ENCODE results near the gene VASH2. TPM values are rescaled to one million over a fixed set of nuclear protein-coding genes. Genes with fewer than 3 reads are reported as not detected.
A peak's percentile ranks its signal among the peaks of the same experiment; 100 is the strongest.
"Not testable (repeated sequence)": the region's sequence is repeated elsewhere in the genome, so short reads cannot be mapped to it uniquely, and the experiment has no call there.

The VASH2 gene
- total RNA-seq, 1 donor from 2014 or later, result 1.2 TPM

DNA sequence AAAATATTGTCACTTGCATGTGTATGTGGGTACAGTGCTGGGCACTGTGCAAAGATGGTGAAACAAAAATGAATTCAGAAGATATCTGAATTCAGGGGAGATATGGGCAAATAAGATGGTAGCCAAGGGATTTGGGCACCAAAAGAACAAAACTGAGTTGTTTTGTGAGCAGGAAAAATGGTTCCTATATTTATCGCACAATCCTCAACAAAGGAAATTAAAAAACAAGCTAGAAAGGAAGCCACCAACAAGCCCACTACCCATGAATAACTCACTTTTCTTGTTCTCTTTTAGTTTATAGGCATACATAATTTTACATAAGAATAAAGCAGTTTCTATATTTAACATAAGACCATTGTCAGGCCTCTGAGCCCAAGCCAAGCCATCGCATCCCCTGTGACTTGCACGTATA is 40.7 kb upstream of the VASH2 start:
- intact Hi-C loops (cut with micrococcal nuclease), result no loop called here
- H3K36me3 ChIP-seq, result no peaks in the 10 kb centered on the region
- TF ChIP-seq, protein P1, sequence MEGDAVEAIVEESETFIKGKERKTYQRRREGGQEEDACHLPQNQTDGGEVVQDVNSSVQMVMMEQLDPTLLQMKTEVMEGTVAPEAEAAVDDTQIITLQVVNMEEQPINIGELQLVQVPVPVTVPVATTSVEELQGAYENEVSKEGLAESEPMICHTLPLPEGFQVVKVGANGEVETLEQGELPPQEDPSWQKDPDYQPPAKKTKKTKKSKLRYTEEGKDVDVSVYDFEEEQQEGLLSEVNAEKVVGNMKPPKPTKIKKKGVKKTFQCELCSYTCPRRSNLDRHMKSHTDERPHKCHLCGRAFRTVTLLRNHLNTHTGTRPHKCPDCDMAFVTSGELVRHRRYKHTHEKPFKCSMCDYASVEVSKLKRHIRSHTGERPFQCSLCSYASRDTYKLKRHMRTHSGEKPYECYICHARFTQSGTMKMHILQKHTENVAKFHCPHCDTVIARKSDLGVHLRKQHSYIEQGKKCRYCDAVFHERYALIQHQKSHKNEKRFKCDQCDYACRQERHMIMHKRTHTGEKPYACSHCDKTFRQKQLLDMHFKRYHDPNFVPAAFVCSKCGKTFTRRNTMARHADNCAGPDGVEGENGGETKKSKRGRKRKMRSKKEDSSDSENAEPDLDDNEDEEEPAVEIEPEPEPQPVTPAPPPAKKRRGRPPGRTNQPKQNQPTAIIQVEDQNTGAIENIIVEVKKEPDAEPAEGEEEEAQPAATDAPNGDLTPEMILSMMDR (IDR thresholded peaks at IDR 0.05; ENCODE audit: borderline replicate concordance), result no peak
- peaks cover 14% of the 10 kb centered on the region for H3K27me3 ChIP-seq (ENCODE audit: low read depth)
- H3K27ac ChIP-seq (replicated peaks), result no peak overlapping the region
- peaks cover 7% of the 10 kb centered on the region for H3K9me3 ChIP-seq (replicated peaks)
- H3K4me3 ChIP-seq, result no peak overlapping the region
- DNase-seq, result no peak
- no peaks in the 10 kb centered on the region for H3K4me1 ChIP-seq

DNA sequence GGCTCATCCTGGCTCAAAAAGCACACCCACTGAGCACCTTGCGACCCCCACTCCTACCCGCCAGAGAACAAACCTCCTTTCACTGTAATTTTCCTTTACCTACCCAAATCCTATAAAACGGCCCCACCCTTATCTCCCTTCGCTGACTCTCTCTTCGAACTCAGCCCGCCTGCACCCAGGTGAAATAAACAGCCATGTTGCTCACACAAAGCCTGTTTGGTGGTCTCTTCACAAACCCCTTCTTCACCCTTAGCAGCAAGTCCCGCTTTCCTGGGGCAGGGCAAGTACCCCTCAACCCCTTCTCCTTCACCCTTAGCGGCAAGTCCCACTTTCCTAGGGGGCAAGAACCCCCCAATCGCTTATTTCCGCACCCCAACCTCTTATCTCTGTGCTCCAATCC is 40.1 kb upstream of the VASH2 start:
- peaks cover 15% of the 10 kb centered on the region for H3K27me3 ChIP-seq (ENCODE audit: low read depth)
- H3K4me1 ChIP-seq, result not testable (repeated sequence)

DNA sequence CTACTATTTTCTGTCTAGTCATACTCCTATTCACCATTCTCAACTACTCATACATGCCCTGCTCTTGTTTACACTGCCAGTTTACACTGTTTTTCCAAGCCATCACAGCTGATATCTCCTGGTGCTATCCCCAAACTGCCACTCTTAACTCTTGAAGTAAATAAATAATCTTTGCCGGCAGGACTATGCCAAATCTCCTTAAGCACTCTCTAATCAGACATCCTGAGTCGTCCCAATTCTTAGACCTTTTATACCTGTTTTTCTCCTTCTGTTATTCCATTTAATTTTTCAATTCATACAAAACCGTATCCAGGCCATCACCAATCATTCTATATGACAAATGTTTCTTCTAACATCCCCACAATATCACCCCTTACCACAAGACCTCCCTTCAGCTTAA is 36.7 kb upstream of the VASH2 start:
- H3K4me1 ChIP-seq; H3K36me3 ChIP-seq; DNase-seq; H3K4me3 ChIP-seq; intact Hi-C loops (cut with micrococcal nuclease); H3K9me3 ChIP-seq (replicated peaks); H3K27ac ChIP-seq (replicated peaks): not testable (repeated sequence)
- H3K27me3 ChIP-seq (ENCODE audit: low read depth), result peaks cover 30% of the 10 kb centered on the region

More for the DNA sequence above, 40.1 kb upstream of the VASH2 start:
- H3K27ac ChIP-seq (replicated peaks); intact Hi-C loops (cut with micrococcal nuclease); H3K36me3 ChIP-seq; H3K4me3 ChIP-seq; H3K9me3 ChIP-seq (replicated peaks); DNase-seq: not testable (repeated sequence)

DNA sequence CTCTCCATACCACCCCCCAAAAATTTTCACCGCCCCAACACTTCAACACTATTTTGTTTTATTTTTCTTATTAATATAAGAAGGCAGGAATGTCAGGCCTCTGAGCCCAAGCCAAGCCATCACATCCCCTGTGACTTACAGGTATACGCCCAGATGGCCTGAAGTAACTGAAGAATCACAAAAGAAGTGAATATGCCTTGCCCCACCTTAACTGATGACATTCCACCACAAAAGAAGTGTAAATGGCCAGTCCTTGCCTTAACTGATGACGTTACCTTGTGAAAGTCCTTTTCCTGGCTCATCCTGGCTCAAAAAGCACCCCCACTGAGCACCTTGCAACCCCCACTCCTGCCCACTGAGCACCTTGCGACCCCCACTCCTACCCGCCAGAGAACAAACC is 36.2 kb upstream of the VASH2 start:
- H3K4me1 ChIP-seq; H3K4me3 ChIP-seq; H3K36me3 ChIP-seq; intact Hi-C loops (cut with micrococcal nuclease); H3K27ac ChIP-seq (replicated peaks); H3K9me3 ChIP-seq (replicated peaks); DNase-seq: not testable (repeated sequence)
- H3K27me3 ChIP-seq (ENCODE audit: low read depth), result peaks cover 30% of the 10 kb centered on the region

DNA sequence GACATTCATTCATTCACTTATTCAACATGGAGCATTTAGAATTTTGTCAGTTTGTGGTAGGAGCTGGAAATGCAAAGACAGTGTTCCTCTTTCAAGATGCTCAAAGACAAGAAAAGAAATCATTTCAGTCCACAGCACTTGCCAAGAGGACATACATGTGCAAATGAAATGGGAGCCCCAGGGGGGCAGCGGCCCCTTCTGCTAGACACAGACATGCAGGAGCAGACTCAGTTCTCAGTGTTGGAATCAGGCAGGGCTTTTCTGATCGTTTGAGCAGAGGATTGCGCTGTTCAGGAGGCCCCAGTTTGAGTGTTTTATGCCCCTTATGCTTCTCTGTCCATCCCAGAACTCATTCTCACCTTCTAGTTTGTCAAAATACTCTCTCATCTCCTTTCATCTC is 35.6 kb upstream of the VASH2 start:
- no peak for DNase-seq
- no peaks in the 10 kb centered on the region for H3K36me3 ChIP-seq
- H3K27me3 ChIP-seq (ENCODE audit: low read depth), result peaks cover 32% of the 10 kb centered on the region
- TF ChIP-seq, protein P1 (IDR thresholded peaks at IDR 0.05; ENCODE audit: borderline replicate concordance), result no peak
- H3K9me3 ChIP-seq (replicated peaks), result no peaks in the 10 kb centered on the region
- intact Hi-C loops (cut with micrococcal nuclease), result no loop called here
- H3K27ac ChIP-seq (replicated peaks), result no peak overlapping the region
- no peak overlapping the region for H3K4me3 ChIP-seq
- peaks cover 8% of the 10 kb centered on the region for H3K4me1 ChIP-seq

DNA sequence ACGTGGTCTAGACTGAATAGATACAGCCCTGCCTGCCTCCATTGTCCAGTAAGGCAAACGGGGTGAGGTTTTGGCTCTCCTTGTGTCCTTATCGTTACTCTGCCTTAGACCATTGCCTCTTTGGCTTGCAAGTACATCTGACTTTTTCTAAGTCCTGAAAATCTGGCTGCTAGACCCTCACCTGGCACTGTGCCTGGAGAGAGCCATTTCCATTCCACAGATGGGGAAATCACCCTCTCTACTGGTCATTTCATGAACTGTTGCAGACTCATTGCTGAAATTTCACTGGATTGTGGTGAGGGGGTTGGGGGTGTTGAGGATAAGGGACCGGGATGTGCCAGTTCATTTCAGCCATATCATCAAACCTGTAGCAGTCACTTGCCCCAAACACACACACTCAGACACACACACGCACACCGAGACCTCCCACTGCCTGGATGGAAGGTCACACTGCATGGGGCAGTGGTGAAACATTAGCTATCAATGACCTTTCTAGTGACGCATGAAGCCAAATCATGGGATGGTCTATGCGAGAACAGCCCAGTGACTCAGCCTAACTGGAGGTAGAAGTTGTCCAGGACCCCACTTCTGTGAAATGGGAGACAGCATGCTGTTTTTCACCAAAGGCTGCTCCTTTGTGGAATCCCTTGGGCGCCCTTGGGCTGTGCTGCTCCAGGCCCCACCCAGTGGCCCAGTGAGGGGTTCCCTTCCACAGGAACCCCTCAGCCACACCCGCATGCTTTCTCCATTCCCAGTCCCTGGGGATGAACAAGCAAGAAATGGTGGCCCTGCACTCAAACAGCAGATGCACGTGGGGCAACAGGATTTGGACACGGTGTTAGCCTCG is 34.9 kb upstream of the VASH2 start:
- intact Hi-C loops (cut with micrococcal nuclease), result no loop called here
- Histone ChIP-seq H3K9me3 (replicated peaks) (no peaks in the 10 kb centered on the region), H3K27me3 (ENCODE audit: low read depth) (peaks cover 39% of the 10 kb centered on the region), H3K4me1 (peaks cover 8% of the 10 kb centered on the region), H3K27ac (replicated peaks) (no peak overlapping the region), H3K4me3 (no peak overlapping the region), H3K36me3 (no peaks in the 10 kb centered on the region)
- DNase-seq, result peak; percentile 50
- TF ChIP-seq, protein P1 (IDR thresholded peaks at IDR 0.05; ENCODE audit: borderline replicate concordance), result peak; percentile 44

DNA sequence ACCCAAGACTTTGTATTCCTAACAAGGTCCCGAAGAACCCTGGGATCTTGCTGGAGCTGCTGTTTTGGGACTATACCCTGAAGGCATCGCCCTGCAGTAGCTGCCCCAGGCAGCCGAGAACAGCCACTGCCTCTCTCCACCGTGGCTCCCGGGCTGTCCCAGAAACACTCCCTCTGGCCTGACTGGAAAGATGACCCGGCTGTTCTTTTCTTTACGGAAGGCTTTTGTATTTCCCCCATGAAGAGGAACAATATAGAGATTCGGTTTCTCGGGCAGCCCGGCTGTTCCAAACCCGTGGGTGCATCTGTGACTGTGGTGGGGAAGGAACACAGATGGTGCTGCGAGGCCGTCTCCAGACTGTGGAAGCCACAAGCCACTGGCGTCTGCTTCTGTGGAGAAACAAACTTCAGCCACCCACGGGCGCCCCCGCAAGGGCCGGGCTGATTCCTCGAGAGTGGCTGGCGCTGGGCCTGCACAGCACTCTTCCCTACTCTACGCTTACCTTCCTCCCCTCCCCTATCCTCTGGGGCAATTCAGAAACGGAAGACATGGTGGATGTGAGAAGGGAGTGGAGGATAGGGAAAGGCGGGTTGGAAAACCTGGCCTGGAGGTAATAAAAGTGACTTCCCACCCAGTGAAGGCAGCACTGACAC is 33.7 kb upstream of the VASH2 start:
- no peak overlapping the region for H3K27ac ChIP-seq (replicated peaks)
- H3K27me3 ChIP-seq (ENCODE audit: low read depth), result peaks cover 43% of the 10 kb centered on the region
- H3K4me1 ChIP-seq, result peaks cover 8% of the 10 kb centered on the region
- H3K9me3 ChIP-seq (replicated peaks), result no peaks in the 10 kb centered on the region
- intact Hi-C loops (cut with micrococcal nuclease), result no loop called here
- DNase-seq, result peak; percentile 44
- TF ChIP-seq, protein P1 (IDR thresholded peaks at IDR 0.05; ENCODE audit: borderline replicate concordance), result no peak
- H3K36me3 ChIP-seq, result no peaks in the 10 kb centered on the region
- H3K4me3 ChIP-seq, result peak overlapping the region; percentile 45

Measured in left ventricle myocardium inferior (tissue), 1 donor.